Astrocyte (in vitro differentiated cells and primary cell): ENCODE results near the gene PIK3R2. TPM values are rescaled to one million over a fixed set of nuclear protein-coding genes. Genes with fewer than 3 reads are reported as not detected.

Experiments
- DNase-seq: peaks from one replicate; pipeline ENCODE4 v3.0.0-alpha.2; 2010; ENCODE audit warnings: low read depth
- FAIRE-seq: peaks from 2 replicates; lab custom pipeline; 2011; peaks lifted over from hg19 to GRCh38; lab: Jason Lieb, UNC
- H2AFZ ChIP-seq: 2 replicates; pipeline ENCODE4 v1.6.0; 2012; ENCODE audit warnings: low read depth, low read length, inconsistent platforms
- H3K27ac ChIP-seq: 2 replicates; pipeline ENCODE4 v1.5.1; 2011; ENCODE audit warnings: low read depth, low read length, inconsistent platforms
- H3K27me3 ChIP-seq: 2 replicates; pipeline ENCODE4 v1.6.0; 2011; ENCODE audit warnings: low read length, inconsistent platforms; ENCODE audit not compliant: insufficient read depth
- H3K36me3 ChIP-seq: 2 replicates; pipeline ENCODE4 v1.5.1; 2011; ENCODE audit warnings: low read length, inconsistent platforms; ENCODE audit not compliant: insufficient read depth
- H3K4me1 ChIP-seq: 2 replicates; pipeline ENCODE4 v1.5.1; 2011; ENCODE audit warnings: low read length, inconsistent platforms; ENCODE audit not compliant: insufficient read depth
- H3K4me2 ChIP-seq: 2 replicates; pipeline ENCODE4 v1.6.0; 2012; ENCODE audit warnings: low read length, inconsistent platforms
- H3K4me3 ChIP-seq: 2 replicates; pipeline ENCODE4 v1.5.1; 2011; ENCODE audit warnings: low read depth, mild to moderate bottlenecking, low read length, inconsistent platforms; ENCODE audit not compliant: insufficient read depth
- H3K79me2 ChIP-seq: 2 replicates; pipeline ENCODE4 v1.6.0; 2012; ENCODE audit warnings: mild to moderate bottlenecking, low read length, inconsistent platforms; ENCODE audit not compliant: insufficient read depth
- H3K9ac ChIP-seq: 2 replicates; pipeline ENCODE4 v1.6.0; 2012; ENCODE audit warnings: mild to moderate bottlenecking, low read length, inconsistent platforms
- H3K9me3 ChIP-seq: 2 replicates; pipeline ENCODE4 v1.5.1; 2012; ENCODE audit warnings: low read depth, mild to moderate bottlenecking, low read length, inconsistent platforms; ENCODE audit not compliant: insufficient read depth
- H4K20me1 ChIP-seq: 2 replicates; pipeline ENCODE4 v1.6.0; 2012; ENCODE audit warnings: low read length, inconsistent platforms; ENCODE audit not compliant: insufficient read depth
- H3K27ac Mint-ChIP-seq: one replicate; pipeline ENCODE4 v1.8.0; 2021; ENCODE audit warnings: mild to moderate bottlenecking, mixed read lengths; ENCODE audit not compliant: unreplicated experiment
- H3K27me3 Mint-ChIP-seq: one replicate; pipeline ENCODE4 v1.8.0; 2021; ENCODE audit warnings: low read depth, mixed read lengths; ENCODE audit not compliant: unreplicated experiment
- H3K36me3 Mint-ChIP-seq: one replicate; pipeline ENCODE4 v1.8.0; 2021; ENCODE audit warnings: low read depth, mixed read lengths; ENCODE audit not compliant: unreplicated experiment
- H3K4me1 Mint-ChIP-seq: one replicate; pipeline ENCODE4 v1.8.0; 2021; ENCODE audit warnings: low read depth, mixed read lengths; ENCODE audit not compliant: unreplicated experiment
- H3K4me3 Mint-ChIP-seq: one replicate; pipeline ENCODE4 v1.8.0; 2021; ENCODE audit warnings: mild to moderate bottlenecking, moderate library complexity, mixed read lengths; ENCODE audit not compliant: unreplicated experiment
- H3K9me3 Mint-ChIP-seq: one replicate; pipeline ENCODE4 v1.8.0; 2021; ENCODE audit warnings: mild to moderate bottlenecking, mixed read lengths; ENCODE audit not compliant: unreplicated experiment
- CTCF ChIP-seq: IDR thresholded peaks from 2 replicates; pipeline ENCODE4 v1.5.1; 2011; ENCODE audit warnings: low read depth, mild to moderate bottlenecking, inconsistent platforms, low read length, moderate library complexity; ENCODE audit not compliant: insufficient read depth
- EZH2 ChIP-seq: IDR thresholded peaks from 2 replicates; pipeline ENCODE4 v1.6.1; 2012; ENCODE audit warnings: mild to moderate bottlenecking, low read length, inconsistent platforms; ENCODE audit not compliant: insufficient read depth
- total RNA-seq: library from RNA; stranded (reverse); gene quantifications from 2 replicates; pipeline ENCODE4 v1.2.1, GENCODE V29; 2021

The PIK3R2 gene
- total RNA-seq, 1 donor from 2014 or later, result 58.4 TPM

GRCh38 chr19:18150776-18151624 lies 2.0 kb upstream of the PIK3R2 start:
- Mint-ChIP-seq H3K4me3 (peak overlapping the region; percentile 66), H3K27me3 (no peaks in the 10 kb centered on the region), H3K36me3 (peaks cover 7% of the 10 kb centered on the region), H3K9me3 (no peaks in the 10 kb centered on the region), H3K4me1 (peaks cover 3% of the 10 kb centered on the region), H3K27ac (no peak overlapping the region)
- FAIRE-seq (no peak), DNase-seq (no peak)
- Histone ChIP-seq H3K4me3 (no peak overlapping the region), H3K9ac (peak overlapping the region; percentile 97), H3K4me1 (peaks cover 12% of the 10 kb centered on the region), H3K36me3 (no peaks in the 10 kb centered on the region), H3K27ac (no peak overlapping the region), H3K79me2 (peaks cover 20% of the 10 kb centered on the region), H3K9me3 (no peaks in the 10 kb centered on the region), H4K20me1 (peaks cover 19% of the 10 kb centered on the region), H2AFZ (no peak overlapping the region), H3K4me2 (peak overlapping the region; percentile 94), H3K27me3 (no peaks in the 10 kb centered on the region)
- TF ChIP-seq CTCF, result no peak
- TF ChIP-seq EZH2, result no peak

GRCh38 chr19:18152442-18152816 lies 534 bp upstream of the PIK3R2 start:
- FAIRE-seq (peak; percentile 90), DNase-seq (peak; percentile 90)

More at GRCh38 chr19:18152442-18152816, 534 bp upstream of the PIK3R2 start:
- H3K27ac Mint-ChIP-seq, result peak overlapping the region; percentile 97
- Histone ChIP-seq H3K4me3 (peak overlapping the region; percentile 66), H2AFZ (peak overlapping the region; percentile 82), H3K36me3 (peaks cover 2% of the 10 kb centered on the region), H3K9me3 (no peaks in the 10 kb centered on the region), H3K4me2 (peak overlapping the region; percentile 94), H3K79me2 (peaks cover 29% of the 10 kb centered on the region), H3K9ac (peak overlapping the region; percentile 97), H3K4me1 (peaks cover 21% of the 10 kb centered on the region), H3K27ac (peak overlapping the region; percentile 97), H4K20me1 (peaks cover 28% of the 10 kb centered on the region), H3K27me3 (no peaks in the 10 kb centered on the region)
- H3K27me3 Mint-ChIP-seq, result no peaks in the 10 kb centered on the region
- H3K9me3 Mint-ChIP-seq, result no peaks in the 10 kb centered on the region
- H3K36me3 Mint-ChIP-seq, result peaks cover 3% of the 10 kb centered on the region
- TF ChIP-seq EZH2 (no peak), CTCF (peak; percentile 66)
- peaks cover 5% of the 10 kb centered on the region for H3K4me1 Mint-ChIP-seq
- H3K4me3 Mint-ChIP-seq, result peak overlapping the region; percentile 87
